NCI-H2171 treated with DMSO at 0.1 percent for 48 hours (cell line): ENCODE results near the gene B4GAT1.

Experiments used
- DNase-seq: peaks from one replicate; lab custom pipeline; 2025; lab: John Stamatoyannopoulos, UW

The B4GAT1 gene

GRCh38 chr11:66309475-66309874 is 38.0 kb downstream of the B4GAT1 start:
- DNase-seq: no peak

GRCh38 chr11:66302656-66303055 is 44.8 kb downstream of the B4GAT1 start:
- DNase-seq: no peak

- no peak for DNase-seq
These were observed 48.2 kb downstream of the B4GAT1 start for GRCh38 chr11:66299186-66299585.

GRCh38 chr11:66297610-66298009 is 49.8 kb downstream of the B4GAT1 start:
- DNase-seq: no peak
